GM23338 (cell line): ENCODE data around the gene NKAIN2. TPM values are rescaled to one million over a fixed set of nuclear protein-coding genes. Genes with fewer than 3 reads are reported as not detected.

ENCODE experiments used
- ATAC-seq: fragments of 200-7000 bp; cut with Tn5 transposase; 3 replicates; pipeline ENCODE4 v1.9.1; 2020
- DNase-seq: peaks from one replicate; pipeline ENCODE4 v3.0.0-alpha.2; 2015; ENCODE audit warnings: low spot score
- H2AFZ ChIP-seq: fragments of 200-600 bp; sonication (generic); 2 replicates; pipeline ENCODE4 v1.8.0; 2016; ENCODE audit warnings: antibody characterized with exemption, mild to moderate bottlenecking, moderate library complexity
- H3F3A ChIP-seq: fragments of 200-600 bp; sonication (generic); replicated peaks from 2 replicates; pipeline ENCODE4 v1.8.0; 2017; ENCODE audit warnings: antibody characterized with exemption, mixed run types, low read depth
- H3K27ac ChIP-seq: fragments of 200-600 bp; sonication (generic); 2 replicates; pipeline ENCODE4 v1.6.1; 2016; ENCODE audit warnings: low read depth
- H3K27me3 ChIP-seq: fragments of 200-600 bp; sonication (generic); 2 replicates; pipeline ENCODE4 v1.8.0; 2016; ENCODE audit warnings: mild to moderate bottlenecking, mixed run types, moderate library complexity; ENCODE audit not compliant: insufficient read depth
- H3K36me3 ChIP-seq: fragments of 200-600 bp; sonication (generic); 2 replicates; pipeline ENCODE4 v1.8.0; 2016; ENCODE audit warnings: mild to moderate bottlenecking; ENCODE audit not compliant: insufficient read depth
- H3K4me1 ChIP-seq: fragments of 200-600 bp; sonication (generic); 2 replicates; pipeline ENCODE4 v1.8.0; 2016; ENCODE audit warnings: mild to moderate bottlenecking, moderate library complexity; ENCODE audit not compliant: insufficient read depth
- H3K4me2 ChIP-seq: fragments of 200-600 bp; sonication (generic); 2 replicates; pipeline ENCODE4 v1.7.1; 2017; ENCODE audit warnings: mixed run types
- H3K4me3 ChIP-seq: fragments of 200-600 bp; sonication (generic); 2 replicates; pipeline ENCODE4 v1.6.1; 2016; ENCODE audit warnings: mixed run types
- H3K79me2 ChIP-seq: fragments of 200-600 bp; sonication (generic); replicated peaks from 2 replicates; pipeline ENCODE4 v1.8.0; 2017; ENCODE audit warnings: mild to moderate bottlenecking; ENCODE audit not compliant: insufficient read depth
- H3K9me2 ChIP-seq: fragments of 200-600 bp; sonication (generic); 2 replicates; pipeline ENCODE4 v1.8.0; 2017; ENCODE audit not compliant: insufficient read depth
- H4K20me1 ChIP-seq: fragments of 200-600 bp; sonication (generic); replicated peaks from 2 replicates; pipeline ENCODE4 v1.8.0; 2017; ENCODE audit warnings: mild to moderate bottlenecking; ENCODE audit not compliant: insufficient read depth
- H3K27ac Mint-ChIP-seq: 2 replicates; pipeline ENCODE4 v1.8.0; 2020; ENCODE audit warnings: inconsistent platforms, mild to moderate bottlenecking, moderate library complexity, mixed read lengths
- H3K27me3 Mint-ChIP-seq: 3 replicates; pipeline ENCODE4 v1.8.0; 2022; ENCODE audit warnings: low read depth, mild to moderate bottlenecking, moderate library complexity, mixed read lengths, inconsistent platforms; ENCODE audit not compliant: insufficient read depth, poor library complexity
- H3K36me3 Mint-ChIP-seq: 3 replicates; pipeline ENCODE4 v1.8.0; 2021; ENCODE audit warnings: low read depth, mild to moderate bottlenecking, inconsistent platforms, moderate library complexity, mixed read lengths
- H3K4me1 Mint-ChIP-seq: 3 replicates; pipeline ENCODE4 v1.8.0; 2020; ENCODE audit warnings: mild to moderate bottlenecking, inconsistent platforms, mixed read lengths
- H3K4me3 Mint-ChIP-seq: 3 replicates; pipeline ENCODE4 v1.8.0; 2021; ENCODE audit warnings: moderate library complexity, mild to moderate bottlenecking, inconsistent platforms, mixed read lengths
- H3K9me3 Mint-ChIP-seq: 3 replicates; pipeline ENCODE4 v1.8.0; 2020; ENCODE audit warnings: moderate library complexity, mild to moderate bottlenecking, inconsistent platforms, mixed read lengths
- CREB1 ChIP-seq: fragments of 250-450 bp; sonication (Bioruptor Pico); IDR thresholded peaks from 2 replicates; pipeline ENCODE4 v1.5.0; 2020; ENCODE audit warnings: low read depth, mild to moderate bottlenecking, moderate library complexity
- CTCF ChIP-seq, 2 experiments: fragments of 200-600 bp in 1 of 2; sonication (generic) in 1 of 2; conservative IDR thresholded peaks; 2 replicates each; pipeline versions ENCODE4 v1.5.1 to v1.6.1; 2016 to 2017; ENCODE audit warnings: antibody characterized with exemption in 2 of 2, low read depth in 2 of 2, mild to moderate bottlenecking in 2 of 2, moderate library complexity in 1 of 2
- ETS1 ChIP-seq: IDR thresholded peaks from 2 replicates; pipeline ENCODE4 v1.6.1; 2016; ENCODE audit warnings: antibody characterized with exemption
- EZH2 ChIP-seq: fragments of 200-600 bp; sonication (generic); IDR thresholded peaks from one replicate; pipeline ENCODE4 v1.8.0; 2017; ENCODE audit warnings: antibody characterized with exemption, mild to moderate bottlenecking, low read depth; ENCODE audit not compliant: unreplicated experiment
- EZH2phosphoT487 ChIP-seq: fragments of 200-600 bp; sonication (generic); IDR thresholded peaks from one replicate; pipeline ENCODE4 v1.8.1; 2018; ENCODE audit warnings: antibody characterized with exemption; ENCODE audit not compliant: unreplicated experiment
- JUNB ChIP-seq: IDR thresholded peaks from one replicate; pipeline ENCODE4 v1.6.1; 2016; ENCODE audit warnings: antibody characterized with exemption; ENCODE audit not compliant: unreplicated experiment
- NANOG ChIP-seq: IDR thresholded peaks from 2 replicates; pipeline ENCODE4 v1.6.1; 2016; ENCODE audit warnings: antibody characterized with exemption, borderline replicate concordance
- POLR2AphosphoS5 ChIP-seq: IDR thresholded peaks from 2 replicates; pipeline ENCODE4 v1.6.1; 2016; ENCODE audit warnings: antibody characterized with exemption, low read depth
- STAT1 ChIP-seq: IDR thresholded peaks from one replicate; pipeline ENCODE4 v1.6.1; 2016; ENCODE audit warnings: antibody characterized with exemption; ENCODE audit not compliant: unreplicated experiment
- ZNF114 ChIP-seq: fragments of 250-450 bp; sonication (Bioruptor Pico); IDR thresholded peaks from 2 replicates; pipeline ENCODE4 v1.5.0; 2020; ENCODE audit warnings: mild to moderate bottlenecking, moderate library complexity
- polyA plus RNA-seq: library from polyadenylated mRNA; unstranded; fragments of >200 nt; fragmentation: Nextera tagmentation; extraction: Ambion mirVana; gene quantifications from 2 replicates; pipeline ENCODE4 v1.2.1, GENCODE V29; 2016
- total RNA-seq: library from RNA; depleted of rRNA; stranded (reverse); fragments of >200 nt; shearing (Covaris generic); gene quantifications from 2 replicates; pipeline ENCODE4 v1.2.3, GENCODE V29; 2014
- TF ChIP-seq, protein P1 (sequence below): IDR thresholded peaks from one replicate; pipeline ENCODE4 v1.6.1; 2018; ENCODE audit warnings: antibody characterized with exemption; ENCODE audit not compliant: unreplicated experiment

NKAIN2 gene
- total and polyA plus RNA-seq, 2 experiments from 2014 or later, result 0.39 to 1.1 TPM

DNA sequence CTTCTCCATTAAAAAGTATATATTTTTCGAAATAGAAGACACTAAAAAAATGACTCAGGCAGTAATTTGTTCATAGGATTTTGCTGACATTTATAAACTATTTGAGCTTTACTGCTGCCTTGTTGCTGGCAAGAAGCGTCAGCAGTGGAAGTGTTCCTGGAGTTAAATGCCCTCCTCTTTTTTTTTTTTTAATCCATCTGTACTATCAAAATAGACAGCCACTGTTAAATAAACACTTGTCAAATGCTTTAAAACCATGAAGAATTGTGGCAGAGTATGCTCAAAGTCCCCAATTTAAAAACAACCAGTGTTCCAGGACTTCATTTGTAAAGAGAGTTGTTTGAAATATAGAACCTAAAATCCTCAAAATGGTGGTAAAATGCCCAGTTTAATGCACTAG, 253.8 kb downstream of the NKAIN2 start (continued):
- no peak for TF ChIP-seq CREB1
- TF ChIP-seq ETS1, result no peak
- TF ChIP-seq CTCF (conservative IDR thresholded peaks at IDR 0.05; ENCODE audit: low read depth in 2 of 2), result no peak
- TF ChIP-seq POLR2AphosphoS5, result no peak
- TF ChIP-seq, protein P1, sequence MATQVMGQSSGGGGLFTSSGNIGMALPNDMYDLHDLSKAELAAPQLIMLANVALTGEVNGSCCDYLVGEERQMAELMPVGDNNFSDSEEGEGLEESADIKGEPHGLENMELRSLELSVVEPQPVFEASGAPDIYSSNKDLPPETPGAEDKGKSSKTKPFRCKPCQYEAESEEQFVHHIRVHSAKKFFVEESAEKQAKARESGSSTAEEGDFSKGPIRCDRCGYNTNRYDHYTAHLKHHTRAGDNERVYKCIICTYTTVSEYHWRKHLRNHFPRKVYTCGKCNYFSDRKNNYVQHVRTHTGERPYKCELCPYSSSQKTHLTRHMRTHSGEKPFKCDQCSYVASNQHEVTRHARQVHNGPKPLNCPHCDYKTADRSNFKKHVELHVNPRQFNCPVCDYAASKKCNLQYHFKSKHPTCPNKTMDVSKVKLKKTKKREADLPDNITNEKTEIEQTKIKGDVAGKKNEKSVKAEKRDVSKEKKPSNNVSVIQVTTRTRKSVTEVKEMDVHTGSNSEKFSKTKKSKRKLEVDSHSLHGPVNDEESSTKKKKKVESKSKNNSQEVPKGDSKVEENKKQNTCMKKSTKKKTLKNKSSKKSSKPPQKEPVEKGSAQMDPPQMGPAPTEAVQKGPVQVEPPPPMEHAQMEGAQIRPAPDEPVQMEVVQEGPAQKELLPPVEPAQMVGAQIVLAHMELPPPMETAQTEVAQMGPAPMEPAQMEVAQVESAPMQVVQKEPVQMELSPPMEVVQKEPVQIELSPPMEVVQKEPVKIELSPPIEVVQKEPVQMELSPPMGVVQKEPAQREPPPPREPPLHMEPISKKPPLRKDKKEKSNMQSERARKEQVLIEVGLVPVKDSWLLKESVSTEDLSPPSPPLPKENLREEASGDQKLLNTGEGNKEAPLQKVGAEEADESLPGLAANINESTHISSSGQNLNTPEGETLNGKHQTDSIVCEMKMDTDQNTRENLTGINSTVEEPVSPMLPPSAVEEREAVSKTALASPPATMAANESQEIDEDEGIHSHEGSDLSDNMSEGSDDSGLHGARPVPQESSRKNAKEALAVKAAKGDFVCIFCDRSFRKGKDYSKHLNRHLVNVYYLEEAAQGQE, result no peak
- TF ChIP-seq ZNF114 (CRISPR knock-in tag), result no peak
- TF ChIP-seq NANOG, result no peak

- H3K4me1 ChIP-seq, result no peaks in the 10 kb centered on the region
- no peak for ATAC-seq
- no peak overlapping the region for H3K4me2 ChIP-seq
- no peak for DNase-seq
- no peaks in the 10 kb centered on the region for H4K20me1 ChIP-seq
- no peaks in the 10 kb centered on the region for H3K79me2 ChIP-seq
- H3K27me3 ChIP-seq, result no peaks in the 10 kb centered on the region
- no peaks in the 10 kb centered on the region for H3K9me2 ChIP-seq
- no peaks in the 10 kb centered on the region for H3F3A ChIP-seq
- no peak overlapping the region for H2AFZ ChIP-seq
- no peak overlapping the region for H3K27ac ChIP-seq
- Mint-ChIP-seq H3K27ac (no peak overlapping the region), H3K27me3 (no peaks in the 10 kb centered on the region), H3K9me3 (no peaks in the 10 kb centered on the region), H3K4me1 (no peaks in the 10 kb centered on the region), H3K4me3 (no peak overlapping the region), H3K36me3 (no peaks in the 10 kb centered on the region)
- H3K4me3 ChIP-seq, result no peak overlapping the region
- H3K36me3 ChIP-seq, result no peaks in the 10 kb centered on the region
- no peak for TF ChIP-seq STAT1
- TF ChIP-seq CTCF (conservative IDR thresholded peaks at IDR 0.05; ENCODE audit: low read depth in 2 of 2), result no peak
- no peak for TF ChIP-seq JUNB
- TF ChIP-seq NANOG, result no peak
- TF ChIP-seq EZH2phosphoT487, result no peak
- TF ChIP-seq EZH2, result no peak
- TF ChIP-seq, protein P1, result no peak
Observed at GRCh38 chr6:124064317-124065113, 260.9 kb downstream of the NKAIN2 start.
